Peyer's patch (tissue), 4 donors: ENCODE results near the gene STON1. TPM values are rescaled to one million over a fixed set of nuclear protein-coding genes. Genes with fewer than 3 reads are reported as not detected.

ENCODE experiments used
- DNase-seq, 3 donors: peaks; one replicate each; pipeline ENCODE4 v3.0.0-alpha.2; 2017 to 2019
- H3K27ac ChIP-seq, 4 donors: fragments of 200-600 bp; sonication (generic); one replicate each; pipeline ENCODE4 v1.5.1; 2016 to 2019
- H3K27me3 ChIP-seq, 2 donors: fragments of 200-600 bp; sonication (generic); one replicate each; pipeline ENCODE4 v1.5.1; 2019
- H3K36me3 ChIP-seq, 3 donors: fragments of 200-600 bp; sonication (generic); one replicate each; pipeline ENCODE4 v1.5.1; 2016 to 2019
- H3K4me1 ChIP-seq, 4 donors: fragments of 200-600 bp; sonication (generic); one replicate each; pipeline ENCODE4 v1.5.1; 2016 to 2019
- H3K4me3 ChIP-seq, 4 donors: fragments of 200-600 bp; sonication (generic); 1 replicate in 3 of 4; 2 replicates in 1 of 4; pipeline ENCODE4 v1.5.1; 2016 to 2019; ENCODE audit warnings: mild to moderate bottlenecking in 1 of 4
- H3K9me3 ChIP-seq, 4 donors: fragments of 200-600 bp; sonication (generic); one replicate each; pipeline ENCODE4 v1.5.1; 2016 to 2019; ENCODE audit warnings: mild to moderate bottlenecking in 1 of 4
- CTCF ChIP-seq, 6 experiments: fragments of 450-650 bp in 4 of 6; fragments of 200-600 bp in 2 of 6; sonication (generic) in 1 of 6; IDR thresholded peaks; one replicate each; pipeline ENCODE4 v1.5.1; 2017 to 2019; ENCODE audit warnings: antibody characterized with exemption in 6 of 6, mild to moderate bottlenecking in 3 of 6, moderate library complexity in 1 of 6
- POLR2A ChIP-seq, 2 donors: fragments of 450-650 bp; IDR thresholded peaks; one replicate each; pipeline ENCODE4 v1.5.1; 2017; ENCODE audit warnings: antibody characterized with exemption in 2 of 2, mild to moderate bottlenecking in 2 of 2, moderate library complexity in 2 of 2
- small RNA-seq, 2 donors: library from RNA; depleted of rRNA; stranded (forward); fragments of <200 nt; gene quantifications; one replicate each; pipeline ENCODE3, GENCODE V24; 2016
- total RNA-seq, 4 donors: library from RNA; depleted of rRNA; stranded (reverse); fragments of >200 nt; gene quantifications; one replicate each; pipeline ENCODE4 v1.1.0, GENCODE V29; 2016

Gene STON1
- total RNA-seq, 4 donors from 2014 or later: 3.9 to 22.3 (median 7.1) TPM

- Histone ChIP-seq H3K4me1 (no peaks in the 10 kb centered on the region), H3K4me3 (no peak overlapping the region), H3K9me3 (peaks cover 0 to 9% (median 0%) of the 10 kb centered on the region in 4 donors), H3K27me3 (no peaks in the 10 kb centered on the region), H3K27ac (no peak overlapping the region), H3K36me3 (no peaks in the 10 kb centered on the region)
- DNase-seq: no peak
- TF ChIP-seq CTCF (IDR thresholded peaks at IDR 0.05): no peak
- no peak for TF ChIP-seq POLR2A (IDR thresholded peaks at IDR 0.05)
These were observed 94.7 kb downstream of the STON1 start for GRCh38 chr2:48624696-48625095.

- no peak for TF ChIP-seq POLR2A (IDR thresholded peaks at IDR 0.05)
- no peak for TF ChIP-seq CTCF (IDR thresholded peaks at IDR 0.05)
- DNase-seq: no peak
- H3K4me3 ChIP-seq: no peak overlapping the region
These were observed 96.1 kb downstream of the STON1 start for GRCh38 chr2:48626047-48626446.

GRCh38 chr2:48633143-48633542, 103.2 kb downstream of the STON1 start:
- Histone ChIP-seq H3K36me3 (no peaks in the 10 kb centered on the region), H3K27ac (no peak overlapping the region), H3K4me3 (no peak overlapping the region), H3K9me3 (no peaks in the 10 kb centered on the region), H3K27me3 (no peaks in the 10 kb centered on the region), H3K4me1 (no peaks in the 10 kb centered on the region)
- no peak for TF ChIP-seq CTCF (IDR thresholded peaks at IDR 0.05)
- no peak for TF ChIP-seq POLR2A (IDR thresholded peaks at IDR 0.05)
- DNase-seq: no peak

More at GRCh38 chr2:48626047-48626446, 96.1 kb downstream of the STON1 start:
- no peak overlapping the region for H3K27ac ChIP-seq
- no peaks in the 10 kb centered on the region for H3K4me1 ChIP-seq
- no peaks in the 10 kb centered on the region for H3K27me3 ChIP-seq
- H3K9me3 ChIP-seq: peaks cover 0 to 9% (median 0%) of the 10 kb centered on the region in 4 donors
- no peaks in the 10 kb centered on the region for H3K36me3 ChIP-seq

- Histone ChIP-seq H3K4me3 (no peak overlapping the region), H3K36me3 (no peaks in the 10 kb centered on the region), H3K27me3 (no peaks in the 10 kb centered on the region), H3K4me1 (no peaks in the 10 kb centered on the region), H3K9me3 (no peaks in the 10 kb centered on the region), H3K27ac (no peak overlapping the region)
- TF ChIP-seq POLR2A (IDR thresholded peaks at IDR 0.05) (no peak), CTCF (IDR thresholded peaks at IDR 0.05) (no peak)
- DNase-seq: no peak
These were observed 105.8 kb downstream of the STON1 start for GRCh38 chr2:48635786-48636185.

GRCh38 chr2:48638261-48638660, 108.3 kb downstream of the STON1 start:
- no peak overlapping the region for H3K4me3 ChIP-seq
- no peaks in the 10 kb centered on the region for H3K4me1 ChIP-seq
- TF ChIP-seq POLR2A (IDR thresholded peaks at IDR 0.05): no peak
- no peak for TF ChIP-seq CTCF (IDR thresholded peaks at IDR 0.05)
- H3K27me3 ChIP-seq: no peaks in the 10 kb centered on the region
- no peak overlapping the region for H3K27ac ChIP-seq
- no peaks in the 10 kb centered on the region for H3K9me3 ChIP-seq
- H3K36me3 ChIP-seq: no peaks in the 10 kb centered on the region
- no peak for DNase-seq

Small RNA genes lying within 50 kb of the gene (small RNA-seq; reads per million reads assigned to genes)
- gene RNU6-282P (0 reads per million in 2 donors), gene TPT1P11 (0 reads per million in 2 donors)

Other genes with a start within 250 kb of the STON1 start
- gene FOXN2, start 215.5 kb upstream of the STON1 start, total RNA-seq: 10 to 100 TPM; 35.8 to 67.7 (median 45.4) TPM
- 100 to 1,000 TPM in 1 of 4 donors, 10 to 100 TPM in 3; 36.7 to 101 (median 37.8) TPM for gene PPP1R21, start 89.4 kb upstream of the STON1 start, total RNA-seq
- 10 to 100 TPM in 1 of 4 donors, under 1 TPM in 1, not detected in 2; 0.94 to 11.6 TPM for gene GTF2A1L, start 87.7 kb downstream of the STON1 start, total RNA-seq
- gene LHCGR, start 225.6 kb downstream of the STON1 start, total RNA-seq: not detected